Adrenal gland (tissue), 12 donors: ENCODE measurements around the gene NAALADL2. TPM values are rescaled to one million over a fixed set of nuclear protein-coding genes. Genes with fewer than 3 reads are reported as not detected.

Experiments
- DNase-seq, 7 donors: peaks; one replicate each; pipeline ENCODE4 v3.0.0-alpha.2; 2019 to 2020
- H3K27ac ChIP-seq, 5 donors: fragments of 200-600 bp; sonication (generic) in 4 of 5; 1 replicate in 3 of 5; 2 replicates in 2 of 5; pipeline versions ENCODE4 v1.5.1 to v1.8.0; 2016 to 2020; ENCODE audit warnings: mild to moderate bottlenecking in 1 of 5
- H3K27me3 ChIP-seq: fragments of 200-600 bp; 2 replicates; pipeline ENCODE4 v1.8.0; 2021
- H3K36me3 ChIP-seq, 2 donors: fragments of 200-600 bp; replicated peaks in 1 of 2; 1 replicate in 1 of 2; 2 replicates in 1 of 2; pipeline versions ENCODE4 v1.5.1 to v1.8.0; 2018 to 2022
- H3K4me1 ChIP-seq, 2 donors: fragments of 200-600 bp; replicated peaks in 1 of 2; 1 replicate in 1 of 2; 2 replicates in 1 of 2; pipeline versions ENCODE4 v1.5.1 to v1.8.0; 2018 to 2021
- H3K4me3 ChIP-seq, 4 donors: fragments of 200-600 bp; sonication (generic) in 3 of 4; one replicate each; pipeline ENCODE4 v1.5.1; 2016 to 2018
- H3K9me3 ChIP-seq, 3 donors: fragments of 200-600 bp; sonication (generic) in 1 of 3; replicated peaks in 1 of 3; 1 replicate in 2 of 3; 2 replicates in 1 of 3; pipeline versions ENCODE4 v1.5.1 to v1.8.0; 2016 to 2021
- CTCF ChIP-seq, 6 experiments: fragments of 450-650 bp in 4 of 6; fragments of 200-600 bp in 2 of 6; sonication (generic) in 1 of 6; IDR thresholded peaks; 1 replicate in 5 of 6; 2 replicates in 1 of 6; pipeline versions ENCODE4 v1.5.1 to v1.8.0; 2016 to 2021; ENCODE audit warnings: antibody characterized with exemption in 6 of 6, mild to moderate bottlenecking in 2 of 6, moderate library complexity in 1 of 6
- POLR2A ChIP-seq, 2 donors: fragments of 450-650 bp; IDR thresholded peaks; one replicate each; pipeline ENCODE4 v1.6.1; 2017; ENCODE audit warnings: antibody characterized with exemption in 2 of 2, mild to moderate bottlenecking in 2 of 2, moderate library complexity in 1 of 2
- WGBS, 4 donors: extraction: QIAGEN DNeasy Blood & Tissue Kit in 2 of 4; methylation state at CpG; one replicate each; pipeline versions ENCODE4 v1.1.5 to v1.1.7; 2013 to 2017; 5-methylcytosine and 5-hydroxymethylcytosine counted together
- intact Hi-C, 2 donors: fragments of 100-400 bp; cut with DNase I; formaldehyde crosslinking; loops; one replicate each; pipeline versions ENCODE4 v1.14.1 to v1.15.0; 2022 to 2023
- polyA plus RNA-seq, 3 donors: library from polyadenylated mRNA; stranded (reverse); fragments of 200-250 nt in 2 of 3; fragments of 350-450 nt in 1 of 3; fragmentation: Illumina TruSeq in 1 of 3; extraction: RNeasy Lipid Tissue Mini Kit (QIAGEN cat#74804) in 1 of 3; gene quantifications; one replicate each; pipeline ENCODE4 v1.2.3, GENCODE V29; 2013 to 2014
- total RNA-seq, 9 donors: library from RNA; depleted of rRNA in 4 of 9; stranded (reverse); fragments of >200 nt in 4 of 9; fragments of 120-200 nt in 1 of 9; fragmentation: NEBNext Ultra II Directional in 1 of 9; extraction: Animal tissue kit (Norgen Biotek cat#: 25700) in 1 of 9; gene quantifications; one replicate each; pipeline versions ENCODE4 v1.1.0 to v1.2.4, GENCODE V29; 2013 to 2023
- donor health status: healthy with polysubstance abuse.
- donor health status: Bipolar disorder and iron deficiency.
- donor health status: DM: yes; HTN: yes; CAD: no.
- donor health status: DM: no; HTN: no; CAD: no.
- donor health status: DM: no; HTN: no; CAD: no.
- donor health status: DM: yes; HTN: yes; CAD: no.

Gene NAALADL2
- total and polyA plus RNA-seq, 12 donors = 0.24 to 7.8 (median 4.8) TPM

GRCh38 chr3:175619369-175619768 lies 760.2 kb downstream of the NAALADL2 start:
- Histone ChIP-seq H3K36me3 (no peaks in the 10 kb centered on the region), H3K27me3 (no peaks in the 10 kb centered on the region), H3K4me3 (no peak overlapping the region), H3K9me3 (no peaks in the 10 kb centered on the region), H3K4me1 (no peaks in the 10 kb centered on the region), H3K27ac (no peak overlapping the region)
- intact Hi-C loops = no loop called here
- 68 to 82% (median 73%) methylated on average over 1 of the region's 1 CpG for WGBS, 4 donors
- TF ChIP-seq POLR2A (IDR thresholded peaks at IDR 0.05) = no peak
- no peak for TF ChIP-seq CTCF (IDR thresholded peaks at IDR 0.05)
- DNase-seq = no peak

GRCh38 chr3:175620093-175620492 lies 761.0 kb downstream of the NAALADL2 start:
- Histone ChIP-seq H3K9me3 (no peaks in the 10 kb centered on the region), H3K4me3 (no peak overlapping the region), H3K27me3 (no peaks in the 10 kb centered on the region), H3K27ac (no peak overlapping the region), H3K36me3 (no peaks in the 10 kb centered on the region), H3K4me1 (no peaks in the 10 kb centered on the region)
- intact Hi-C loops = no loop called here
- TF ChIP-seq CTCF (IDR thresholded peaks at IDR 0.05) = no peak
- TF ChIP-seq POLR2A (IDR thresholded peaks at IDR 0.05) = no peak
- DNase-seq = no peak
- WGBS, 4 donors = 92 to 98% (median 94%) methylated on average over 6 to 13 of the region's 13 CpGs

- Histone ChIP-seq H3K36me3 (no peaks in the 10 kb centered on the region), H3K4me3 (no peak overlapping the region), H3K9me3 (no peaks in the 10 kb centered on the region), H3K4me1 (no peaks in the 10 kb centered on the region), H3K27ac (no peak overlapping the region), H3K27me3 (no peaks in the 10 kb centered on the region)
- intact Hi-C loops = no loop called here
- 90 to 94% (median 93%) methylated on average over 12 of the region's 12 CpGs for WGBS, 4 donors
- TF ChIP-seq POLR2A (IDR thresholded peaks at IDR 0.05) (no peak), CTCF (IDR thresholded peaks at IDR 0.05) (no peak)
- DNase-seq = no peak
Measured at GRCh38 chr3:175620532-175620931, 761.4 kb downstream of the NAALADL2 start.

GRCh38 chr3:175640958-175641357 lies 781.8 kb downstream of the NAALADL2 start:
- H3K36me3 ChIP-seq = no peaks in the 10 kb centered on the region
- H3K27ac ChIP-seq = no peak overlapping the region
- no peak for DNase-seq
- 58 to 68% (median 62%) methylated on average over 1 of the region's 1 CpG for WGBS, 4 donors
- no peaks in the 10 kb centered on the region for H3K9me3 ChIP-seq
- no peak overlapping the region for H3K4me3 ChIP-seq
- intact Hi-C loops = no loop called here
- H3K27me3 ChIP-seq = no peaks in the 10 kb centered on the region
- no peaks in the 10 kb centered on the region for H3K4me1 ChIP-seq
- TF ChIP-seq POLR2A (IDR thresholded peaks at IDR 0.05) (no peak), CTCF (IDR thresholded peaks at IDR 0.05) (no peak)
